Stomach (tissue), 9 donors: ENCODE measurements around the gene TELO2. TPM values are rescaled to one million over a fixed set of nuclear protein-coding genes. Genes with fewer than 3 reads are reported as not detected.

Experiments
- DNase-seq, 2 donors: peaks; one replicate each; pipeline versions ENCODE4 v3.0.0 to v3.0.0-alpha.2; 2013 to 2019
- H3K27ac ChIP-seq, 5 donors: fragments of 200-600 bp in 4 of 5; sonication (generic) in 4 of 5; one replicate each; pipeline ENCODE4 v1.5.1; 2013 to 2019; ENCODE audit warnings: mild to moderate bottlenecking in 1 of 5, moderate library complexity in 1 of 5
- H3K27me3 ChIP-seq, 3 donors: fragments of 200-600 bp; sonication (generic); one replicate each; pipeline ENCODE4 v1.5.1; 2017 to 2019; ENCODE audit warnings: mixed run types in 1 of 3
- H3K36me3 ChIP-seq, 4 donors: fragments of 200-600 bp; sonication (generic); 1 replicate in 3 of 4; 2 replicates in 1 of 4; pipeline ENCODE4 v1.5.1; 2016 to 2019
- H3K4me1 ChIP-seq, 4 donors: fragments of 200-600 bp; sonication (generic); one replicate each; pipeline ENCODE4 v1.5.1; 2016 to 2019
- H3K4me3 ChIP-seq, 4 donors: fragments of 200-600 bp; sonication (generic) in 3 of 4; one replicate each; pipeline ENCODE4 v1.5.1; 2016 to 2019; ENCODE audit warnings: mild to moderate bottlenecking in 1 of 4
- H3K9me3 ChIP-seq, 4 donors: fragments of 200-600 bp; sonication (generic); one replicate each; pipeline ENCODE4 v1.5.1; 2016 to 2019
- EP300 ChIP-seq: sonication (generic); formaldehyde crosslinking; IDR thresholded peaks from one replicate; pipeline ENCODE4 v1.6.1; 2017; ENCODE audit warnings: antibody characterized with exemption
- POLR2A ChIP-seq, 4 donors: fragments of 450-650 bp; IDR thresholded peaks; one replicate each; pipeline ENCODE4 v1.6.1; 2016; ENCODE audit warnings: antibody characterized with exemption in 4 of 4, control low read depth in 2 of 4, mild to moderate bottlenecking in 1 of 4, moderate library complexity in 1 of 4
- POLR2AphosphoS5 ChIP-seq, 3 donors: sonication (generic); formaldehyde crosslinking; IDR thresholded peaks; one replicate each; pipeline ENCODE4 v1.6.1; 2016; ENCODE audit warnings: antibody characterized with exemption in 3 of 3
- WGBS, 5 donors: extraction: QIAGEN DNeasy Blood & Tissue Kit in 3 of 5; methylation state at CpG; one replicate each; pipeline versions ENCODE4 v1.1.5 to v1.1.7; 2013 to 2018; 5-methylcytosine and 5-hydroxymethylcytosine counted together
- intact Hi-C: fragments of 100-400 bp; cut with DNase I; formaldehyde crosslinking; loops from one replicate; pipeline ENCODE4 v1.15.1; 2023; ENCODE audit warnings: low total_unique reads
- polyA plus RNA-seq, 3 donors: library from polyadenylated mRNA; stranded (reverse); fragments of 200-250 nt; gene quantifications; one replicate each; pipeline ENCODE4 v1.2.3, GENCODE V29; 2013
- total RNA-seq, 5 donors: library from RNA; depleted of rRNA; stranded (reverse); fragments of >200 nt; gene quantifications; one replicate each; pipeline versions ENCODE4 v1.1.0 to v1.2.3, GENCODE V29; 2014 to 2016
- TF ChIP-seq, protein P1 (sequence below), 7 experiments: fragments of 450-650 bp in 4 of 7; fragments of 200-600 bp in 3 of 7; sonication (generic) in 3 of 7; IDR thresholded peaks; one replicate each; pipeline ENCODE4 v1.5.1; 2016 to 2019; ENCODE audit warnings: antibody characterized with exemption in 7 of 7, control low read depth in 2 of 7, mild to moderate bottlenecking in 1 of 7
- donor health status: healthy with polysubstance abuse.
- donor health status: Bipolar disorder and iron deficiency.
- donor health status: healthy.

Gene TELO2
- total and polyA plus RNA-seq, 8 donors = 12.4 to 107 (median 32.1) TPM

DNA sequence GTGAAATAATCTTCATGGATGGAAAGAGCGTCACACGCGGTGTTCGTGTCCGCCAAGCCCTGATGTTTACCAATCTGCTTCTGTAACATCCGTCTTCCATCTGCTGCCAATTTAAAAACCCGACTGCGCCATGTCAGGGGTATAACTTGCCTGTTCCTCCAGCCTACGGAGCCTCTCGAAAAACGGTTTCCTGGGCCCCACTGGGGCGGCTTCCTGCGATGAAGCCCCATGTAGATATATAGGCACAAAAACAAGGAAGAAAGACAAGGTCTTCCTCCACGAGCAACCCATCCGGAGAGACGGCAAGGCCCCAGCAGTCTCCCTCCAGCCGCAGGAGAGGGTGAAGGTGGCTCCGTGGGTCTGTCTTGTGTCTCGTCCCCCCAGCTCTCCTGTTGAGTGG is 4.5 kb upstream of the TELO2 start, which contains the start of gene PTX4:
PTX4 (minus strand) TSS at position 326 of the 400 bp plus-strand sequence; CDS start at position 291, 35 bp downstream.
- WGBS, 5 donors = 79 to 89% (median 85%) methylated on average over 19 of the region's 19 CpGs
- intact Hi-C loops = no loop called here
- Histone ChIP-seq H3K4me3 (no peak within 1 kb of the TSS), H3K27me3 (no peaks in the 10 kb centered on the region), H3K9me3 (no peaks in the 10 kb centered on the region), H3K4me1 (peaks cover 6 to 10% (median 9%) of the 10 kb centered on the region in 4 donors), H3K27ac (no peak within 1 kb of the TSS), H3K36me3 (no peaks in the 10 kb centered on the region)
- TF ChIP-seq EP300 (no peak), POLR2A (IDR thresholded peaks at IDR 0.05) (no peak), POLR2AphosphoS5 (IDR thresholded peaks at IDR 0.05) (no peak)
- TF ChIP-seq, protein P1, sequence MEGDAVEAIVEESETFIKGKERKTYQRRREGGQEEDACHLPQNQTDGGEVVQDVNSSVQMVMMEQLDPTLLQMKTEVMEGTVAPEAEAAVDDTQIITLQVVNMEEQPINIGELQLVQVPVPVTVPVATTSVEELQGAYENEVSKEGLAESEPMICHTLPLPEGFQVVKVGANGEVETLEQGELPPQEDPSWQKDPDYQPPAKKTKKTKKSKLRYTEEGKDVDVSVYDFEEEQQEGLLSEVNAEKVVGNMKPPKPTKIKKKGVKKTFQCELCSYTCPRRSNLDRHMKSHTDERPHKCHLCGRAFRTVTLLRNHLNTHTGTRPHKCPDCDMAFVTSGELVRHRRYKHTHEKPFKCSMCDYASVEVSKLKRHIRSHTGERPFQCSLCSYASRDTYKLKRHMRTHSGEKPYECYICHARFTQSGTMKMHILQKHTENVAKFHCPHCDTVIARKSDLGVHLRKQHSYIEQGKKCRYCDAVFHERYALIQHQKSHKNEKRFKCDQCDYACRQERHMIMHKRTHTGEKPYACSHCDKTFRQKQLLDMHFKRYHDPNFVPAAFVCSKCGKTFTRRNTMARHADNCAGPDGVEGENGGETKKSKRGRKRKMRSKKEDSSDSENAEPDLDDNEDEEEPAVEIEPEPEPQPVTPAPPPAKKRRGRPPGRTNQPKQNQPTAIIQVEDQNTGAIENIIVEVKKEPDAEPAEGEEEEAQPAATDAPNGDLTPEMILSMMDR (IDR thresholded peaks at IDR 0.05) = no peak
- DNase-seq = no peak

DNA sequence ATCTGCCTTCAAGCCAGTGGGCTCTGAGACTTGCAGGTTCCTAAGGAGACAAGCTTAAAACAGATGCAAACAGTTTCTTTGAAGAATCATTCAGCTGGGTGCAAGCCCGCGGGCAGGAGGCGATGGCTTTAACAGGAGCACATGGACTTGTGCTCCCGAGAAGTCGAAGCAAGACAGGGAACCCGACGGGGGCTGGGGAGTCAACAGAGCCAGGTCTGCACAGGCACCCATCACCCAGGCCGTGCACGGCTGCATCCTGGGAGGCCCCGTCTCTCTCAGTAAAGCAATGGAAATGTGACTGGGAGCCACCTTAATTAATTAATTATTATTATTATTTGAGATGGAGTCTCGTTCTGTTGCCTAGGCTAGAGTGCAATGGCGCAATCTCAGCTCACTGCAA is 4.1 kb upstream of the TELO2 start:
- Histone ChIP-seq H3K27ac (no peak overlapping the region), H3K36me3 (no peaks in the 10 kb centered on the region), H3K27me3 (no peaks in the 10 kb centered on the region), H3K4me1 (peaks cover 10 to 15% (median 14%) of the 10 kb centered on the region in 4 donors), H3K4me3 (no peak overlapping the region), H3K9me3 (no peaks in the 10 kb centered on the region)
- TF ChIP-seq POLR2A (IDR thresholded peaks at IDR 0.05) (no peak), EP300 (no peak), POLR2AphosphoS5 (IDR thresholded peaks at IDR 0.05) (no peak)
- TF ChIP-seq, protein P1 (IDR thresholded peaks at IDR 0.05) = no peak
- WGBS, 5 donors = 90 to 94% (median 94%) methylated on average over 12 of the region's 12 CpGs
- intact Hi-C loops = no loop called here
- DNase-seq = no peak

DNA sequence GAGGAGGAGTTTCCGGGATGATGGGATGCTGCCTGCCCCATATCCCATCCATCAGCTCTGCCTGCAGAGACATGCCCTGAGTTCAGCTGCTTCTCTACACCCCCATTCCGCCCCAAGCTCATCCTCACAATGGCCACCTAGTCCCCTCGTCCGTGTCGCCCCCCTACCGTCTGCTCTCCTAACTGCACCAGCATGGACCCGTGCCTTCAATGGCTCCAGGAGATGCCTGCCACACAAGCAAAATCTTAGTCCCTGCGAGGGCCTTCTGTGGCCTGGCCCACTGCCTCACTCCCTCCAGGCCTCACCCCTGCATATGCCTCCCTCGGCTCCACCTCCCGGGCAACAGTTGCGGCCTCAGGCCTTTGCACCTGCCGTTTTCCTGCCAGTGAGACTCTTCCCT is 1.8 kb upstream of the TELO2 start:
- 86 to 90% (median 89%) methylated on average over 12 of the region's 12 CpGs for WGBS, 5 donors
- H3K4me3 ChIP-seq = no peak overlapping the region
- peaks cover 4 to 17% (median 15%) of the 10 kb centered on the region in 4 donors for H3K36me3 ChIP-seq
- no peak overlapping the region for H3K27ac ChIP-seq
- TF ChIP-seq, protein P1 (IDR thresholded peaks at IDR 0.05) = no peak
- no peak for TF ChIP-seq EP300
- no peak for TF ChIP-seq POLR2AphosphoS5 (IDR thresholded peaks at IDR 0.05)
- no peak for TF ChIP-seq POLR2A (IDR thresholded peaks at IDR 0.05)
- peaks cover 15 to 32% (median 28%) of the 10 kb centered on the region in 4 donors for H3K4me1 ChIP-seq
- no peaks in the 10 kb centered on the region for H3K9me3 ChIP-seq
- intact Hi-C loops = no loop called here
- DNase-seq = no peak
- H3K27me3 ChIP-seq = no peaks in the 10 kb centered on the region

DNA sequence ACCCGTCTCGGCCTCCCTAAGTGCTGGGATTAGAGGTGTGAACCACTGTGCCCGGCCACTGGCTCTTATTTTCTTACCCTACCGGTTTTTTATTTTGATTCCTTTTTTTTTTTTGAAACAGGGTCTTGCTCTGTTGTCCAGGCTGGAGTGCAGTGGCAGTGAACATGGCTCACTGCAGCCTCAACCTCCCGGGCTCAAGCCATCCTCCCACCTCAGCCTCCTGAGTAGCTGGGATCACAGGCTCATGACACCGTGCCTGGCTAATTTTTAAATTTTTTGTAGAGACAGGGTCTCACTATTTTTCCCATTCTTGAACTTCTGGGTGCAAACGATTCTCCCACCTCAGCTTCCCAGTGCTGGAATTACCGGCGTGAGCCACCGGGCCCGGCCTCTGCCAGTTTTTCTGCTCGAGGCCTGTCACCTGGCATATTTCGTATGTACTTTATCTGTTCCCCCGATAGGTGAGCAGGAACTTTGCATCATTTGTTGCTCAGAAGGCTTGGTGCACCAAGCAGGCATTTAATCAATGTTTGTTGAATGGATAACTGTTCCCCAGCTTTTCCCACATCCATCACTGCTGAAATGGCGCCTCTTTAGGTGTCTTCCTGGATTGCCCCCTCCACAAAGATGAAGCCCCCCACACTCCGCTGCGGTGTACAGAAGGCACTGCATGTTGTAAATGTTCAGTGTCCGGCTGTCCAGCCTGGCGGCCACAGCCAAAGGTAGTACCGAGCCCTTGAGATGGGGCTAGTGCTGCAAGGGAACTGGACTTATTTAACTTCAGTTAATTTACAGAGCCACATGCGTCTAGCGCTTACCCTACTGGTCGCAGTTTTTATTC is 858 bp upstream of the TELO2 start:
- DNase-seq = no peak
- TF ChIP-seq POLR2A (IDR thresholded peaks at IDR 0.05) = no peak
- TF ChIP-seq POLR2AphosphoS5 (IDR thresholded peaks at IDR 0.05) = no peak
- TF ChIP-seq, protein P1 (IDR thresholded peaks at IDR 0.05) = no peak
- no peak for TF ChIP-seq EP300
- H3K27me3 ChIP-seq = no peaks in the 10 kb centered on the region

More for the DNA sequence above, 858 bp upstream of the TELO2 start:
- Histone ChIP-seq H3K9me3 (no peaks in the 10 kb centered on the region), H3K4me1 (peaks cover 15 to 32% (median 28%) of the 10 kb centered on the region in 4 donors), H3K4me3 (peak overlapping the region; percentile 69 to 94 (median 86)), H3K36me3 (peaks cover 13 to 27% (median 25%) of the 10 kb centered on the region in 4 donors), H3K27ac (peak overlapping the region; percentile 87 to 93 (median 90))
- intact Hi-C loops = no loop called here
- WGBS, 5 donors = 75 to 82% (median 75%) methylated on average over 21 to 23 of the region's 23 CpGs
